NCI-H82 treated with DMSO at 0.1 percent for 48 hours (cell line): ENCODE data around the gene DUSP7.

Source experiments
- DNase-seq: peaks from one replicate; lab custom pipeline; 2025; ENCODE audit not compliant: unreplicated experiment; lab: John Stamatoyannopoulos, UW

Gene DUSP7, protein sequence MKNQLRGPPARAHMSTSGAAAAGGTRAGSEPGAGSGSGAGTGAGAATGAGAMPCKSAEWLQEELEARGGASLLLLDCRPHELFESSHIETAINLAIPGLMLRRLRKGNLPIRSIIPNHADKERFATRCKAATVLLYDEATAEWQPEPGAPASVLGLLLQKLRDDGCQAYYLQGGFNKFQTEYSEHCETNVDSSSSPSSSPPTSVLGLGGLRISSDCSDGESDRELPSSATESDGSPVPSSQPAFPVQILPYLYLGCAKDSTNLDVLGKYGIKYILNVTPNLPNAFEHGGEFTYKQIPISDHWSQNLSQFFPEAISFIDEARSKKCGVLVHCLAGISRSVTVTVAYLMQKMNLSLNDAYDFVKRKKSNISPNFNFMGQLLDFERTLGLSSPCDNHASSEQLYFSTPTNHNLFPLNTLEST

GRCh38 chr3:52056521-52056967 lies at the start of gene DUSP7:
Gene DUSP7, minus strand, starts transcription at chr3:52056571. Its CDS starts 205 bp downstream, at chr3:52056366.
- no peak for DNase-seq

DNA sequence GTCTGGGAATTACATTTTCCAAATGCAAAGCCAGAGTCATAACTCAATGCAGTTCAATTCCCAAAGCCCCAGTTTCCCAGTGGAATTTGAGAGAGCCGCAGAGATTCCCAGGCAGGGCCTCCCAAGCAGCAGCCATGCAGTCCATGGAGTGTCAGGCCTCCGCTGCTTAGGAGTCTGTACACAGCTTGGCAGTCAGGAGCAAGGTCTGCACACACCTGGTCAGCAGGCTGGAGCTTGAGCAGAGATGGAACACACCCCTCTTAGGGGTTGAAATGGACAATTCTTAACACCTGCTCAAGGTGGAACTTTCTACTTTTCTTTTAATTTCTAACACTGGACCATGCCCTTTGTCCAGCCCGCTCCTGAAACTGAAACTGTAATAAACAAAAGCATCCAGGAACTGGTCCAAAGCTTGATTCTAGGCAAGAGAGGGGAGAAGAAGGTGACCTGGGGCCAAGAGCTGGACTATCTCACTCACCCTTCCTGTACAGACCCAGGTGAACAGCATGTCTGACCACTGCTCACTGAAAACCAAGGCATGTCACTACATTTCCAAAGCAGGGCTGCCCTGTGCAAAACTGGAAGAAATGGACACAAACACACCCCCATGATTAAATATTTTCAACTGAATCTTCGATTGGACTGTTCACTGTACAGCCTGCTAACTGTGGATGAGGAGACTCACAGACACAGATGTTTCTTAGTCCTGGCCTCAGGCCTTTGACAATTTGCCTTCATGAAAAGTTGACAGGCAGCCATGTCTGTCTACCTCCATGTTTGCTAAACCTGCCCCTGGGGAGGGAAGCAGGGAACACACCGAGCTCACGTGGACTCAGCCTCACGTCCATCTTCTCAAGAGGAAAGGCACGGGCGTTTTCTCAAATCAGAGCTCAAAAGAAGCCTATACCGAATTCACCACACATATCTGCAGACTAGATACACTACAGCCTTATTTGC lies 48.6 kb upstream of the DUSP7 start:
- DNase-seq, result no peak

DNA sequence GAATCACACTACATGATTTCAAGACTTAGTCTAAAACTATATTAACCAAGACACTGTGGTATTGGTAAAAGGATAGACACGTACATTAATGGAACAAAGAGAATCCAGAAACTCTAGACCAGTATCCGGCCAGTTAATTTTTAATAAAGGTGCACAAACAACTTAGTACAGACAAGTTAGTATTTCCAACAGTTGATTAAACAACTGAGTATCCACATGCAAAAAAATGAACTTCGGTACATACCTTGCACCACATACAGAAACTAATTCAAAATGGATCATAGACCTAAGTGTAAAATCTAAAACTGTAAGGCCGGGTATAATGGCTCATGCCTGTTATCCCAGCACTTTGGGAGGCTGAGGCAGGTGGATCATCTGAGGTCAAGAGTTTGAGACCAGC lies 46.6 kb upstream of the DUSP7 start:
- DNase-seq, result no peak

DNA sequence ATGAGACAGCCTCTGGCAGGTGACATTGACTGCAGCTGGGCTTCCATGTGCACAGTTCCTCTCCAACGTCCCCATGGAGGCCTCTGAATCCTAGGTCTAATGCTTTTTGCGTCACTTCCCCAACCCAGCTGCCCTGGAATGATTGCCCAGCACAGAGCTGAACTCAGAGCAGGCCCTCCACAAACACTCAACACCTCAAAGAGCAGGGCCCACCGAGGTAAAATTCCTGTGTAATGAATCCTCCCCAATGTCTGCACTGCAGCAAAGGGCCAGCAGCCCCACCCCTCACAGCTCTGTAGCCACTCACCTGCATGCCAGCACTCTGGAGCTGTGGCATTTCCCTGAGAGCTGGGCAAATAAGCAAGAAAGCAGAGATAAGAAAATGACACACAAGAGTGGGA lies 42.6 kb upstream of the DUSP7 start:
- no peak for DNase-seq

- DNase-seq, result no peak
Observed at GRCh38 chr3:52097851-52098507, 41.6 kb upstream of the DUSP7 start.

DNA sequence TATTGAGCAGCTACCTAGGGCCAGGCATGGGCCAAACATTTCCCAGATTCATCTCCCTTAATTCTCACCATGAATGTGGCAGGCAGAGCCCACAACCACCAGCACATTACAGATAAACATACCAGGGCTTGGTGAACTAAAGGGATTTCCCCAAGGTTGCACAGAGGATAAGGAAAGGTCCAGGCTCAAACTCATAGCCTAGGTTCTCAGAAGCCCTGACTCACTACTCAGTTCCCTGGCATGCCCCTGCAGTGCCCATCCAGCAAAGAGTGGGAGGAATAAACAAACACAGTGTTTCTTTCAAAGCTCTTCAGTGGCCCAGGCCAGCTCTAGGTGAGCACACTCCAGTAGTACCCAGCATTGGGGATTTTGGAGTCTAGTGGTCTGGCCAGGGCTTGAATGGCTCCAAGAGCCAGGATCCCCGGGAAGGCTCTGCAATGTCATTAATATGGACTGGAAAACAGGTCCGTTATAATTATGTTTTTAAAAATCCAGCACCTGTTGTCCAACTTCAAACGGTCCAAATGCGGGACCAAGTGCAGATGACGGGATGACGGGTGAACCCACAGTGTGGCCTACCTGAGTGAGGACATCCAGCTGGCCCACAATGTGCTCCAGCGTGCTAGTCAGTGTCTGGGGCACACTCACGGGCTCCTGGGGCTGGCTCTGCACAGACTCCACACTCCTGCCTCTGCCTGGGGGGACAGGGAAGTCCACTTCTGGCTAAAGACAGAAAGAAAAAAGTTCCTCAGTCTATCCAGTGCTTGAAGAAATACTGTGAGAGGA lies 39.8 kb upstream of the DUSP7 start:
- DNase-seq, result no peak

DNA sequence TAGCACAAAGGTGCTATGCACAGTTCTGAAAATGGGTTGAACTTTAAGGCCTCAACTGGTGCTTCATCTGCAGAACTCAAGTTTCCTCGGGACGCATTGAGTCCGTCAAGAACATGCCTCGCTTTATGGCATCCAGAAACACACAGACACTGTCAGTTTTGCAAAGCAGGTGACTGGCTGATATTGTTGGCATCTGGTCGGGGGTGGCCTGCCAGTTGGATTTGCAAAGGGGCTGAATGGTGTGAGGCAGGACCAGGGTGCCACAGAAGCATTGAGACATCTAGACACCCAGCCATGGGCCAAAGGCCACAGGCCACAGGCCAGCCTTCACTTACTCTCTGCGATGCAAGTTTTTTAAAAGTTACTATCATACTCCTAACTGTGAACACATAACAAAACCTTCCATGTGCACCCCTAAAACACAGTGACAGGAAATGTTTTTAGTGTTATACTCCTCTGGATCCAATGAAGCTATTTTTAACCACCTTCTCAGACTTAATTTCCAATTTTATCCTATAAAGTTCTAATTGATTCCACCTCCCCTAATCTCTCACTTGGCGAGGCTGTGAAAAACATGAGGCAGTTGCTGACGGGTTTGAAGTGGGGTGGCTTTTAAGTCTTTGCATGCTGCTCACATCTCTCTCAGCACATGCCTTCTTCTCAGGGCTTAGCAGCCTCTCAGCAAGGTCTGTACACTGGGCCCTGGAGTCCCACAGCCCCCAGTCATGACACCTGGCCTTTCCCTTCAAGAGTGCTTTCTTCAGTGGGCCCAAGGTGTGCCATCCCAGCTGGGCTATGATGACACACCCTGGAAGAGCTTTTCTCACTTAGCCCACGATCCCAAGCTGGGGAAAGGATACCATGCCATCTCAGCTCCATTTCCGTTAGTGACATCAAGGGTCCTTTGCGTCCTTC lies 38.5 kb upstream of the DUSP7 start:
- no peak for DNase-seq

- no peak for DNase-seq
Observed at GRCh38 chr3:52093756-52094545, 37.6 kb upstream of the DUSP7 start.

- DNase-seq, result no peak
Observed at GRCh38 chr3:52092891-52093290, 36.5 kb upstream of the DUSP7 start.

- DNase-seq, result no peak
Observed at GRCh38 chr3:52092271-52092660, 35.9 kb upstream of the DUSP7 start.

DNA sequence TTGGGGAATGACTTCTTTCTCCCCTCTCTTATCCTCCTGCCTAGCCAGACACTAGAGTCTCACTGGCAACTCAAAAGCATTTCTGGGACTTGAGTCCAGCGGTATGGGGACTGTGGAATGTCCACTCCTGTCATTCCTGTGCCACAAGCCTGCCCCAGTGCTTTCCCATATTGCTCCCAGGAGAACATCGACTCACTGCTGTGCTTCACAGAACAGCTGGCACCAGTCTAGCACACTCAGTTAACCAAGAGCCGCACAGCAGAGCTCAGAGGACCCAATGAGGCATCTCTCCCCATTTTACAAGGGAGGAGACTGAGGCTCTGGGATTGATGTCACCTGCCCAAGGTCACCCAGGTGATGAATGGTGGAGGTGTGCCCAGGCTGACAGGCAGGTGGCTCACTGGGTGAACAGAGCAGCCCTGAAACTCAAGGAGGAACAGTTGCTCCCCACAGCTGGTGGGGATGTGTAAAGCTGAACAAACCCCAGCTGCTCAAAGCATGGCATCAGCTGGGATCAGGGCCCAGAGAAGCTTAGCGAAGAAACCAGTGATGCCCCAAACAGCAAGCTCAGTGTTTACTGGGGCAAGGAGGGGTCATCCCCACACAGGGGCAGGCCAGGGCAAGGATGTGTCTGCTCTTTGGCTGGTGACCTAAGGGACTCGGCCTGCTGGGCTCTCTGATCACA lies 35.4 kb upstream of the DUSP7 start:
- DNase-seq, result no peak

- no peak for DNase-seq
Observed at GRCh38 chr3:52090933-52091468, 34.6 kb upstream of the DUSP7 start.

DNA sequence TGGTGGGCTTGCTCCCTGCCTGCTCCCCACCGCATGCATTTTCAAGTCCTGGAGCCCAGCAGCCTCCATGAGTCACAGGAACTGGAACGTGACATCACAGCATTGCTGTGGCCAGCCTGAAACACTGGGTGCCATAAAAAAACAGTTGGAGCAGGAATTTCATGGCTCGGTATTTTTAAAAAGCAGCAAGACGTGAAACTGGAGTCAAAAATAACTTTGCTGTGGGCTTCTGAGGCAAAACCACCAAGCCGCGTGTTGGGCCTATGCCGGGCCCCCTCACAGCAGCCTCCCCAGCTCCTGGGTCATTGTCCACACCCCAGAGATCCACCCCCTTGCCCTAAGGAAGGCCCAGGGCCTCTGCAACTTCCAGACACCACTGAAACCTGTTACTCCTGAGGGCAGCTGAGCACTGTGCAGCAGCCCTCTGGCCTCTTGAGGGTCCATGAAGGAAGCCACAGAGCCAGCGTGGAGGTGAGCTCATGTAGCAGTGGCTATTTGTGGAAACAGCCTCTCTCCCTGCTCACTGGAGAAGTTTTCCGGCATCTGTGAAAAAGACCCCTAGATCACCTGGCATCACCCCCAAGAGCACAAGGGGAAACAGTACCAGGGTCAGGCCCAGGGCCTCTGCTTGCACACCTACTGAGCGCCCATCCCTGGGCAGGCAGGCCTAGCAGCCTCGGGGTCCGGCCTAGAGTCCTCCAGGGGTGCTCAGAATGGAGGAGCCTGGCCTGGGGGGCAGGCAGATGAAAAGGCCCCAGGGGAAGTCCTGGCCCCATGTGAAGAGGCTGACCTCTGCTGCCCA lies 34.0 kb upstream of the DUSP7 start:
- no peak for DNase-seq

- no peak for DNase-seq
Observed at GRCh38 chr3:52089691-52090090, 33.3 kb upstream of the DUSP7 start.

DNA sequence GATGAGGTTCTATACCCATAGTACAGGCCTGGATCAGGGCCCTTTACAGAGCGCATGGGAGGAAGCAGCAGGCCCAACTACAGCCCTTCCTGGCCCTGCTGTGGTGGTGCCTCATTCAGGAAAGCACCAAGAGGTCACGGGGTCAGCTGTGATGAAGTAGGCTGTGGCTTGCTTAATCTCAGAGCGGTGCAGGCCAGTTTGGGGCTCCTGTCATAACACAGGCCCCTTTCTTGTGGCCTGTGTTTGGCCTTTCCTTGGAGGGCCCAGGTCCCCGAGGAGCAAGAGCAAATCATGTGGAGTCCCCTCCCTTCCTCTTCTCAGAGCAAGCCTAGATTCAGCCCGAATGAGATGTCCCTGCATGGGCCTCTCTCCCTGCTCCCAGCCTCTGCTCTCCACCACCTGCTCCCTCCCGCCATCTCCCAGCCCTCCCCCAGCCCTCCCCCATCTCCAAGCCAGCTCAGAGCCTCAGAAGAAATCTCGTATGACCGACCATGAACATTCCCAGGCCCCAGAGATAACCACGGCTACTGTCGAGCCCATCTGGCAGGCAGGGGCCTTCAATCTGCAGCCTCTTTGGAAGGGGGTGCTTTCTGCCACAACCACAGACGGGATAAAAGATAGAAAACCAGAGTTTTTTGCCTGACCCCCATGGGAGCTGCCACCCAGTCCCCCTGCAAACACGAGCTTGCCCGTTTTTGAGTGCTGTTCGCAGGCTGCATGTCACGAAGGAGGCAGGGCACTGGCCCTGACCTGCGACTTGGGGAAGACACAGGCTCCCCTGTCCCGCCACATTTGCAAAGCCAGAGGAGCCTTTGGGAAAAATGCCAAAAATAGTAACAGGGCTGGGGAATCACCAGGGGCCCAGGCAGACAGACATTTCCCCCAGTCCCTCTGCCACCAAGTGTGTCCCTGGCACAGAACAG lies 32.3 kb upstream of the DUSP7 start:
- peak; percentile 37 for DNase-seq

DNA sequence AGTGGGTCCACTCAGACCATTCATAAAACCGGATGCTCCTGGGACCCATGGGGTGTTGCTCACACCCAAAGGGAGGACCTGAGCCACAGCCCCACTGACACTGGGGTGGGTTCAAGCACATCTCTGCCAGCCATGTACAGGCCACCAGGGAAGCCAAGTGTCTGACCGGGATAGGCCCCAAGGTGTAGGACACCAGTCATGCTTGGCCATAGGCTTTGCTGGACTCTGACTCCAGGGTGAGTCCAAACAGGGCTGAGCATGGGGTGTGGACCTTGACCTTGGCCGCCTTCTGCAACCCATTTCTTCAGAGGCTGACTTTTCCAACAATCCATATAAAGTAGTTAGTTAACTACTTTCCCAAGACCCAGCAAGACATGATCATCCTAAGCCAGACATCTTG lies 31.4 kb upstream of the DUSP7 start:
- no peak for DNase-seq
